Neural cell (in vitro differentiated cells): ENCODE data around the gene IWS1. TPM values are rescaled to one million over a fixed set of nuclear protein-coding genes. Genes with fewer than 3 reads are reported as not detected.

Experiments used
- H2AFZ ChIP-seq: fragments of 200-600, 300-800 bp; sonication (generic), shearing (Covaris generic); 2 replicates; pipeline ENCODE4 v1.6.0; 2014; ENCODE audit warnings: low read depth, mild to moderate bottlenecking, antibody characterized with exemption, low read length, moderate library complexity
- H3F3A ChIP-seq: fragments of 200-600 bp; shearing (Covaris generic); 2 replicates; pipeline ENCODE4 v1.6.1; 2016; ENCODE audit warnings: mild to moderate bottlenecking, moderate library complexity, mixed read lengths, antibody characterized with exemption, low read length; ENCODE audit not compliant: insufficient read depth, poor library complexity, severe bottlenecking
- H3K27ac ChIP-seq: fragments of 200-600, 300-800 bp; sonication (generic), shearing (Covaris generic); 2 replicates; pipeline ENCODE4 v1.5.1; 2014; ENCODE audit warnings: mild to moderate bottlenecking, low read length, moderate library complexity
- H3K27me3 ChIP-seq: fragments of 300-800, 200-600 bp; sonication (generic), shearing (Covaris generic); 2 replicates; pipeline ENCODE4 v1.6.0; 2014; ENCODE audit warnings: mild to moderate bottlenecking, low read depth, low read length, moderate library complexity; ENCODE audit not compliant: insufficient read depth
- H3K36me3 ChIP-seq: fragments of 300-800, 200-600 bp; sonication (generic), shearing (Covaris generic); 2 replicates; pipeline ENCODE4 v1.5.1; 2014; ENCODE audit warnings: mild to moderate bottlenecking, antibody characterized with exemption, low read length, moderate library complexity; ENCODE audit not compliant: insufficient read depth
- H3K4me2 ChIP-seq: fragments of 300-800, 200-600 bp; sonication (generic), shearing (Covaris generic); 2 replicates; pipeline ENCODE4 v1.6.0; 2014; ENCODE audit warnings: mild to moderate bottlenecking, low read length
- H3K4me3 ChIP-seq: fragments of 300-800, 200-600 bp; sonication (generic), shearing (Covaris generic); 2 replicates; pipeline ENCODE4 v1.5.1; 2014; ENCODE audit warnings: mild to moderate bottlenecking, low read length, moderate library complexity
- H3K79me2 ChIP-seq: fragments of 200-600 bp; shearing (Covaris generic); replicated peaks from 2 replicates; pipeline ENCODE4 v1.6.0; 2014; ENCODE audit warnings: mild to moderate bottlenecking, low read length, moderate library complexity; ENCODE audit not compliant: insufficient read depth
- H3K9ac ChIP-seq: fragments of 300-800, 200-600 bp; sonication (generic), shearing (Covaris generic); 2 replicates; pipeline ENCODE4 v1.6.1; 2016; ENCODE audit warnings: mild to moderate bottlenecking, low read length, mixed read lengths
- H3K9me2 ChIP-seq: fragments of 200-600 bp; shearing (Covaris generic); 2 replicates; pipeline ENCODE4 v1.6.1; 2016; ENCODE audit warnings: mild to moderate bottlenecking, low read length, mixed read lengths; ENCODE audit not compliant: insufficient read depth
- H3K9me3 ChIP-seq: fragments of 200-600, 300-800 bp; sonication (generic), shearing (Covaris generic); 2 replicates; pipeline ENCODE4 v1.6.1; 2016; ENCODE audit warnings: mild to moderate bottlenecking, mixed run types, low read length, moderate library complexity, mixed read lengths
- H4K20me1 ChIP-seq: fragments of 200-600 bp; shearing (Covaris generic); 2 replicates; pipeline ENCODE4 v1.6.1; 2016; ENCODE audit warnings: mild to moderate bottlenecking, mixed run types; ENCODE audit not compliant: insufficient read depth
- CTCF ChIP-seq: fragments of 450-650 bp; IDR thresholded peaks from 2 replicates; pipeline ENCODE4 v1.5.1; 2014; ENCODE audit warnings: antibody characterized with exemption, mild to moderate bottlenecking, moderate library complexity; ENCODE audit not compliant: poor library complexity, severe bottlenecking
- EP300 ChIP-seq: fragments of 450-650 bp; conservative IDR thresholded peaks from 2 replicates; pipeline ENCODE4 v1.6.1; 2014; ENCODE audit warnings: antibody characterized with exemption, mild to moderate bottlenecking, moderate library complexity; ENCODE audit not compliant: poor library complexity, severe bottlenecking
- EZH2 ChIP-seq: fragments of 200-600, 300-800 bp; shearing (Covaris generic), sonication (generic); IDR thresholded peaks from 2 replicates; pipeline ENCODE4 v1.6.1; 2014; ENCODE audit warnings: antibody characterized with exemption, low read length, borderline replicate concordance, mild to moderate bottlenecking; ENCODE audit not compliant: insufficient read depth, poor library complexity, severe bottlenecking
- MXI1 ChIP-seq: fragments of 450-650 bp; conservative IDR thresholded peaks from 2 replicates; pipeline ENCODE4 v1.6.1; 2014; ENCODE audit warnings: antibody characterized with exemption, mild to moderate bottlenecking; ENCODE audit not compliant: poor library complexity, severe bottlenecking
- POLR2AphosphoS5 ChIP-seq: IDR thresholded peaks from 2 replicates; pipeline ENCODE4 v1.6.1; 2012
- RAD21 ChIP-seq: fragments of 450-650 bp; conservative IDR thresholded peaks from 2 replicates; pipeline ENCODE4 v1.6.1; 2014; ENCODE audit warnings: antibody characterized with exemption, mild to moderate bottlenecking, moderate library complexity
- REST ChIP-seq: IDR thresholded peaks from 2 replicates; pipeline ENCODE4 v1.6.1; 2012; ENCODE audit warnings: borderline replicate concordance
- SMC3 ChIP-seq: fragments of 450-650 bp; conservative IDR thresholded peaks from 2 replicates; pipeline ENCODE4 v1.6.1; 2014; ENCODE audit warnings: antibody characterized with exemption, mild to moderate bottlenecking, moderate library complexity; ENCODE audit not compliant: poor library complexity
- TAF1 ChIP-seq: IDR thresholded peaks from 2 replicates; pipeline ENCODE4 v1.6.1; 2012; ENCODE audit warnings: low read depth
- polyA plus RNA-seq: library from polyadenylated mRNA; depleted of rRNA; stranded (reverse); fragments of >200 nt; gene quantifications from 2 replicates; pipeline ENCODE4 v1.2.3, GENCODE V29; 2014

IWS1 gene
- polyA plus RNA-seq, 1 donor from 2014 or later, result 49.3 TPM

GRCh38 chr2:127561371-127561770 lies 35.1 kb upstream of the IWS1 start:
- Histone ChIP-seq H3K9me2 (no peaks in the 10 kb centered on the region), H3K9me3 (no peaks in the 10 kb centered on the region), H3K36me3 (no peaks in the 10 kb centered on the region), H2AFZ (no peak overlapping the region), H3K9ac (no peak overlapping the region), H3K4me2 (no peak overlapping the region), H4K20me1 (no peaks in the 10 kb centered on the region), H3K79me2 (no peaks in the 10 kb centered on the region), H3F3A (no peaks in the 10 kb centered on the region), H3K27ac (no peak overlapping the region), H3K4me3 (no peak overlapping the region), H3K27me3 (no peaks in the 10 kb centered on the region)
- TF ChIP-seq RAD21 (no peak), EZH2 (no peak), EP300 (no peak), TAF1 (no peak), POLR2AphosphoS5 (no peak), MXI1 (no peak), REST (no peak), SMC3 (no peak), CTCF (no peak)

- H2AFZ ChIP-seq, result no peak overlapping the region
- H3K4me2 ChIP-seq, result no peak overlapping the region
- no peaks in the 10 kb centered on the region for H3K79me2 ChIP-seq
- no peaks in the 10 kb centered on the region for H3K9me2 ChIP-seq
- H3K27ac ChIP-seq, result no peak overlapping the region
- no peaks in the 10 kb centered on the region for H3F3A ChIP-seq
- no peaks in the 10 kb centered on the region for H4K20me1 ChIP-seq
- no peaks in the 10 kb centered on the region for H3K27me3 ChIP-seq
- TF ChIP-seq RAD21 (no peak), MXI1 (no peak), EP300 (no peak), EZH2 (no peak), POLR2AphosphoS5 (no peak), TAF1 (no peak), REST (no peak), SMC3 (no peak), CTCF (no peak)
- no peak overlapping the region for H3K4me3 ChIP-seq
- no peaks in the 10 kb centered on the region for H3K36me3 ChIP-seq
- H3K9ac ChIP-seq, result no peak overlapping the region
- no peaks in the 10 kb centered on the region for H3K9me3 ChIP-seq
Measured at GRCh38 chr2:127560931-127561280, 34.6 kb upstream of the IWS1 start.
